Measurements from ENCODE around the gene SHISAL1.

- TF ChIP-seq CTCF (IDR thresholded peaks at IDR 0.05) (no peak), EZH2 (IDR thresholded peaks at IDR 0.05; ENCODE audit: borderline replicate concordance, insufficient read depth, low read depth, low read length, poor library complexity, severe bottlenecking) (no peak)
Observed at GRCh38 chr22:44218071-44218470, 94.7 kb downstream of the SHISAL1 start.
